Astrocyte (in vitro differentiated cells and primary cell): ENCODE measurements around the gene GPRIN1.

Source experiments
- EZH2 ChIP-seq: IDR thresholded peaks from 2 replicates; pipeline ENCODE4 v1.6.1; 2012; ENCODE audit warnings: mild to moderate bottlenecking, low read length, inconsistent platforms; ENCODE audit not compliant: insufficient read depth
- TF ChIP-seq, protein P1 (sequence below): IDR thresholded peaks from 2 replicates; pipeline ENCODE4 v1.5.1; 2011; ENCODE audit warnings: low read depth, mild to moderate bottlenecking, inconsistent platforms, low read length, moderate library complexity; ENCODE audit not compliant: insufficient read depth

- TF ChIP-seq, protein P1, sequence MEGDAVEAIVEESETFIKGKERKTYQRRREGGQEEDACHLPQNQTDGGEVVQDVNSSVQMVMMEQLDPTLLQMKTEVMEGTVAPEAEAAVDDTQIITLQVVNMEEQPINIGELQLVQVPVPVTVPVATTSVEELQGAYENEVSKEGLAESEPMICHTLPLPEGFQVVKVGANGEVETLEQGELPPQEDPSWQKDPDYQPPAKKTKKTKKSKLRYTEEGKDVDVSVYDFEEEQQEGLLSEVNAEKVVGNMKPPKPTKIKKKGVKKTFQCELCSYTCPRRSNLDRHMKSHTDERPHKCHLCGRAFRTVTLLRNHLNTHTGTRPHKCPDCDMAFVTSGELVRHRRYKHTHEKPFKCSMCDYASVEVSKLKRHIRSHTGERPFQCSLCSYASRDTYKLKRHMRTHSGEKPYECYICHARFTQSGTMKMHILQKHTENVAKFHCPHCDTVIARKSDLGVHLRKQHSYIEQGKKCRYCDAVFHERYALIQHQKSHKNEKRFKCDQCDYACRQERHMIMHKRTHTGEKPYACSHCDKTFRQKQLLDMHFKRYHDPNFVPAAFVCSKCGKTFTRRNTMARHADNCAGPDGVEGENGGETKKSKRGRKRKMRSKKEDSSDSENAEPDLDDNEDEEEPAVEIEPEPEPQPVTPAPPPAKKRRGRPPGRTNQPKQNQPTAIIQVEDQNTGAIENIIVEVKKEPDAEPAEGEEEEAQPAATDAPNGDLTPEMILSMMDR = no peak
- TF ChIP-seq EZH2 = no peak
Observed at GRCh38 chr5:176614805-176615478, 5.0 kb upstream of the GPRIN1 start.
